OCI-M2 (cell line): ENCODE results near the gene SMIM30.
A peak's percentile ranks its signal among the peaks of the same experiment; 100 is the strongest.
"Not testable (repeated sequence)": the region's sequence is repeated elsewhere in the genome, so short reads cannot be mapped to it uniquely, and the experiment has no call there.

Source experiments
- DNase-seq: peaks from one replicate; lab custom pipeline; 2025; ENCODE audit not compliant: unreplicated experiment; lab: John Stamatoyannopoulos, UW

Gene SMIM30, protein sequence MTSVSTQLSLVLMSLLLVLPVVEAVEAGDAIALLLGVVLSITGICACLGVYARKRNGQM

DNA sequence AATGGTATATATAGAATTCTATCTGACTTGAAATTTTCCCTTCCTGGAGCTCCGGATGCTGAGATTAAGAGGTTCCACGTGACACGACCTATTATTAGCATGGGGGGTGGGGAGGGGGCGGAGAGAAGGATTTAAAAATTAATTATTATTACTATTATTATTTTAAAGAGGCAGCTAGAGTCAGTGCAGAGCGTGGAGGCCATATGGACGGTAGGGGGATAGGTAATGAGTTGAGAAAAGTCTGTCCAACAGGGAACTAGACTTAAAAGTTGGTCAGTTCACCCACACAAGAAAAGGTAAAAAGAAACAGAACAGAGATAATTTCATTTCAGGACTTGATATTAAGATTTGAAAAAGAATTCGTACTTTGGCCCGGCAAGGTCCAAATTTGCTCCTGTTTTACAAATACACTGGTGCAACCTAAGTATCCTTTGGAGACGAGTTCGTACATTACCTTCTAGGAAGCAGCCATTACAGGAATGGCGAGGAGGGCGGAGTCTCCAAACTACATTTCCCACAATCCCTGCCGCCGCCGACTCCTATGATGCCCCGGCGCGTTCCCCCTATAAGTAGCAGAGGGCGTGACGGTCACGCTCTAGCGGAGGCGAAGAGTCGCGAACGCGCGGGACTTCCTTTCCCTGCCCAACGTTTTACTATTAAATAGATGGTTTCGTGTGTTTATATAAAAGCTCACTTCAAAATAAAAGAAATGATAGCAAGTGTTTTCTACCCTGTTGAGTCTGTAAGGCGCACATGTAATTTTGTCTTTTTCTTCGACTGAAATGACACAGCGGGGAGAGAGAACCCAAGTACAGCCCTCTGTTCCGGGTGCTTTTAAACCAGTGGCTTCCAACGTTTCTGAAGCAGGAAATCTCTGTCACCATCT lies at the start of gene SMIM30:
TSS of gene SMIM30 (minus strand) at position 481 of the 886 bp plus-strand sequence. CDS start 976 bp downstream, outside the sequence.
- DNase-seq = peak; percentile 97

DNA sequence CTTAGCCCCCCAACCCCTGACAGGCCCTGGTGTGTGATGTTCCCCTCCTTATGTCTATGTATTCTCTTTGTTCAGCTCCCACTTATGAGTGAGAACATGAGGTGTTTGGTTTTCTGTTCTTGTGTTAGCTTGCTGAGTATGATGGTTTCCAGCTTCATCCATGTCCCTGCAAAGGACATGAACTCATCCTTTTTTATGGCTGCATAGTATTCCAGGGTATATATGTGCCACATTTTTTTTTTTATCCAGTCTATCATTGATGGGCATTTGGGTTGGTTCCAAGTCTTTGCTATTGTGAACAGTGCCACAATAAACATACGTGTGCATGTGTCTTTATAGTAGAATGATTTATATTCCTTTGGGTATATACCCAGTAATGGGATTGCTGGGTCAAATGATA lies 47.8 kb upstream of the SMIM30 start:
- DNase-seq = not testable (repeated sequence)

DNA sequence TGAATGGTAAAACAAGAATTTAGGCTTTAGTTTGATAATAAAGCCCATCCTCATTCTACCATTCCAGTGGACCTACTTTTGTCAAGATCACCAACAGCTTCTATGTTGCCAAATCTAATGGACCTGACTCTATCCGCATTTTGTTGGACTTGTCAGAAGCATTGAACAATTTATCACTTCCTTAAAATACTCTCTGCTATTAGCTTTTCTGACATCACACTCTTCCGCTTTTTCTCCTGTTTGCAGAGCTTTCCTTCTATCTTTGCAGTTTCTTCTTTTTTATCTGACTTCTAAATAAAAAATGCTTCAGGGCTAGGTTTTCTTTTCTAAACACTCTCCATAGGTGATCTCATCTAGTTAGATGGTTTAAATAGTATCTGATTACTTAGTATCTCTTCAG lies 42.7 kb upstream of the SMIM30 start:
- no peak for DNase-seq

DNA sequence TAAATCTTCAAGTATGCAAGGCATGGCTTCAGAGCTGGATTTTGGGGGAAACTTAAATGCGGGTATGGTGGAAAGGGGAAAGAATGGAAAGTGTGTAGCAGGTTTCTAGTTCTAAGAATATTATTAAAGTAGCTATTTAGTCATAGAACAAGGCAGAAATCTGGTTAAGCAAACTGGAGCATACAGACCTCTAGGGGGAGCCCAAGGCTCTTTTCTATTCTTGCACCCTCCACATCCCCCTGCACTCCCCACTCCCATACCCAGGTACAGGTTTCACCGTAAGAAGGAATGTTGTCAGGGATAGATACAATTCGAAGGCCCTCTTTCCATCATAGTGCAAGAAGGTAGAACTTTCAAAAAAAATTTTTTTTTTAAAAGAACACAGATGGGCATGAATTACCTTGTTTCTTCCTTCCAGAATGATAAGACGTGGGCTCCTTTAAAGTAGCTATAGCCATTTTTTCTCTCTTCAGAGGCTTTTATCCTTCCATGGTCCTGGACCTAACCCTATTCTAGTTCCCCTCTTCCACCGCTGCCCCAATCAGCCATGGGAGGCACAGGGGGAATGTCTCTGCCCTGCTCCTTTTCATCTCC lies 41.5 kb upstream of the SMIM30 start:
- DNase-seq = no peak

DNA sequence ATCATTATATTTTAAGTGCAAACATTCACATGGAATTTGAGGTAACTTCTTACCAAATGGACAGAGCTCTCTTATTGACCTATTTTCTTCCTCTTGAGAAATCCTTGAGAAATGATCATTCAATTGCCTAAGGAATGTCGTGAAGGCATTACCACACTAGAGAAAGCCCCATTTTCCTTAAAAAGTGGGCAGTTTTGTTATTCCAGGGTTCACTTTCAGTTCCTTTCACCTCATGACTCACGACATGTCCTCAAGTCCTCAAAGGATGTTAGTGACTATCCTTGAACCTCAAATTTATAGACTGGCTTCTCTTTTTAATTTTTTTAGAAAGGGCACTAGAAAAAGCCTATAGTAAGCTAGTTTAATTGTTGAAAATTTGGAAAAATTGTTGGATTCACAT lies 40.4 kb upstream of the SMIM30 start:
- no peak for DNase-seq

DNA sequence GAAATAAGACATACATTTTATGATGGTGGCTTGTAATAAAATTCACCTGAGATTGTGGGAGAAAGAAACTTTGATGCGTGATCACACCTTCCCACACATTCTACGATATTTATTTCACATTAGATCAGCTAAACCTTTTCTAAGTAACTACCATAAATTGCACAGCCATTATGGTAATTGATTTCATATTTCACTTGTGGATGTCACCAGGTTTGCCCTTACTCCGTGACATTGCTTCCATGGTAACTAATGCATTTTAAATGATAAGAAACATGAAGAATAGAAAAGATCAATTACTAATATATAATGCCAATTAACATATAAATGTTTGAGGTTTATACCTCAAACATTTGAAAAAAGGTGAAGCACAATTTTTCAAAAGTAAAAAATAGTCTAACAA lies 35.8 kb upstream of the SMIM30 start:
- DNase-seq = no peak

DNA sequence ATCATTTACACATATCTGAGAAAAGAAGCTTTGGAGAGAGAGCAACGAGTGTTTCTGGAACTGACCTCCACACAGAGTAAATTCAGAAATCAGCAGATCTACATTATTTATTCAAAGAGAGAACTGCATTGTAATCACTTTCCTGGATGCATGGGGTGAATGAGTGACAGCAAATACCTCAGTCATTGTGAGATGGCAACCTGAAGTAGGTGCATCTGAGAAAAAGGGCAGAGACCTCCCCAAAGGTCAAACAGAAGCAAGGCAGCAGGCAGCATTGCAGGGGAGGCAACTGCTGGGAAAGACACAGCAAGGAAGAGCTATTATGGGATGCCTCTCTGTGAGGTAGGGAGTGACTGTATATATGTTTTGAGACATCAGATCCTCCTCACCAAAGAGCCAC lies 26.5 kb upstream of the SMIM30 start:
- no peak for DNase-seq

DNA sequence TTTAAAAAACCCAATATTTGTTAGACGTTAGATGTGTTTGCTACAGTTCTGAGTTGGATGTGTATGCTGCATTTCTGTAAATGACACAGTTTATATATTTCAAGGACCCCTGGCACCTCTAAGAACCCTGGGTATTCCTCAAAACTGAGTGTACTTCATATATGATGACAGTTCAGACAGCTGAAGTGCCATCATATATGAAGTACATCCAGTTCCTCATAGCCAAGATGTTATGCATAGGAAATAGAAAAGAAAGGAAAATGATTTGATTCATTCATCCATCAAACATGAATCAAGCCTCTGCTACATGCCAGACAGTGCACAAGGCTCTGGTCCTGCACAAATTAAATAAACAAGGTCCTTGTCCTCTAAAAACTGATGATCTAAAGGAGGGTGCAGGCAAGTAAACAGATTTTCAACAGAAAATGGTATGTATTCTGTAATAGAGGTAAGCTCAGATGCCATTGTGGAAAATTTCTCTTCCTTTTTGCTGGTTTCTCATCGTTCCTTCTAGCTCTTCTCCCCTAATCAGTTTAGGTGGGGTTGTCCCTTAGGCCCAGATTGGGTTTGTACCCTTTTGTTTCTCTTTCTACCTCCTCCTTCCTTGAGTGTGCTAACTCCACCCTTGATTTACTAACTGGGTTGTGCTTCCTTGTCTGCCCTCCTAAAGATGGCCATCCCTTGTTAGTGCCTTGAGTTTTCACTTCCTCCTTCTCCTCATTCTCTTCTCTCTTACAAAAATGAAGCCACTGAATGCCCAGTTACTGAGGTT lies 25.3 kb upstream of the SMIM30 start:
- DNase-seq = no peak

DNA sequence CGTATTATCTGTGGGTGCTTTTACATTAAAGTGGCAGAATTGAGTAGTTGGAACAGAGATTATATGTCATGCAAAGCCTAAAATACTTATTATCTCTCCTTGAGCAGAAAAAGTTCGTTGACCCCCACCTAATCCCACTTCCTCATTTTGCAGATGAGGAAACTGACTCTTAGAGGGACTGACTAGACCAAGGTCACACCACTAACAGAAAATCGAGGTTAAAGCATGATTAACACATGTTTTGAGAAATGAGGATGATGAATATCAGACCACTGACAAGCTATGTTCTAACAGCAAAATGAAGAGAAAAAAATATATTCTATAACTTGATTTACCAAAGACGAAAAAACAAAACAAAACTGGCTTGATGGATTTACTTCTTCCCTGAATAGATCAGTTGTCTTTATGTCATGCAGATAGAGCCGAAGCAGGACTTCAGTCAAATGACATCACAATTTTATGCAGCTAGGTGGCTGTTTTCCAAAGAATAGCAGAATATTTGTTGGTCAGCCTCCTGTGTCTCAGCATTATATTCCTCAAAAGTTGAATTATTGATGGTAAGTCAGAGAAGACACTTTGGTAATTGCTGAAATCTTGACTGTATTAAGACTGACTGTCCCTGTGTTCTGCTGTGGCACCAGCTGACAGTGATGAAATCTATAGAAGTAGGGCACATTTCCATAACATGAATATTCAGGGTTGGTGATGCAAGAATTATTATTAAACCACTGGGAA lies 24.2 kb upstream of the SMIM30 start:
- DNase-seq = peak; percentile 74

DNA sequence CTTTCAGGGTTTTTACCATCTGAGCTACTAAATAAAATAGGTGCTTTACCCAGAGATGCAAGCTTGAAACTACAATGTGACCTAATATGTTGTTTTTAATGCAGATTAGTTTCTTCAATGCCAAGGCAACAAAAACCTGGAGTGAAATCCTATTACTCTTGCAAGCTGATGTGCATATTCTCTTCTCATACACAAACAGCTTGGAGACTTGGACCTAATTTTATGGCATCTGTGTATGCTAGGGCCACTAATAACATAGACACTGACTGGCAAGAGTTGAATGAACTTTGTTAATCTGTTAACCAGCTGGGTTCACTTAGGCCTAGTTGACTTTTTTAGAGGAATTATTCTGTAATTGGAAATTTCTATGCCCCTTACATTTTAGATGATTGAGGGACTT lies 23.4 kb upstream of the SMIM30 start:
- no peak for DNase-seq

DNA sequence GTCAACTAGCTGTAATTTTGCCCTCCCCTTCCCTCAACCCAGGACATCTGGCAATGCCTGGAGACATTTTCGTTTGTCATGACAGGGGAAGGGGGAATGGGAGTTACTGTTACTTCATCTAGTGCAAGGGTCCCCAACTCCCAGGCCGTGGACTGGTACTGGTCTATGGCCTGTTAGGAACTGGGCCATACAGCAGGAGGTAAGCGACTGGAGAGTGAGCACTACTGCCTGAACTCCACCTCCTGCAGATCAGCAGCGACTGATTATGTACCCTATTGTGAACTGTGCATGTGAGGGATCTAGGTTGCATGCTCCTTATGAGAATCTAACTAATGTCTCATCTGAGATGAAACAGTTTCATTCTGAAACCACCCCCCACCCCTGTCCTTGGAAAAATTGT lies 22.6 kb upstream of the SMIM30 start:
- no peak for DNase-seq

DNA sequence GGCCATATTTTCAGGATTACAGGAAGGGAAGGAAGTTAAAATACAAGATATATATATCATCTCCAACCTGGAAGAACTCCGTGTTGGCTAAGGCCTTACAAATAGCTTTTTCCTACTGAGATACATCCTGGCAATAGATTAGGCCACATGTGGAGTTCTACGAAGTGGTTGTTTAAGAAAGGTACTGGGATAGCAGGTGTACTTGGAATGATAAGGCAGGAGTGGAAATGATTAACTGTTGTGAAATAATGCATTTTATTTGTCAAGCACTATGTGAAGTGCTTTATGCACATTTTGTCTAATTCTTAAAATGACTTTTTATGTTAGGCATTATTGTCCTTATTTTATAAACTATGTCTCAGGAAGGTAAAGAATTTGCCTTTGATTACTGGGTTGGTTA lies 18.9 kb upstream of the SMIM30 start:
- DNase-seq = no peak

DNA sequence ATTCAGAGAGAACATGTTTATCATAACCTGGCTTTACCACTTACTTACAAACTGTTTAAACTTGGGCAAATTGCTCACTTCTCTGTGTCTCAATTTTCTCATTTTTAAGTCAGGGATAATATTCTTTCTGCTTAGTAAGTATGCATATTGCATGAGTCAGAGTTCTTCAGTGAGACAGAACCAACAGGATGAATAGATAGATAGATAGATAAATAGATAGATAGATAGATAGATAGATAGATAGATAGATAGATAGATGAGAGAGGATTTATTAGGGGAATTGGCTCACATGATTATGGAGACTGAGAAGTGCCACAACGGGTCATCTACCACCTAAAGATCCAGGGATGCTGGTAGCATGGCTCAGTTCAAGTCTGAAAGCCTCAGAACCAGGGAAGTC lies 15.7 kb upstream of the SMIM30 start:
- DNase-seq = no peak

DNA sequence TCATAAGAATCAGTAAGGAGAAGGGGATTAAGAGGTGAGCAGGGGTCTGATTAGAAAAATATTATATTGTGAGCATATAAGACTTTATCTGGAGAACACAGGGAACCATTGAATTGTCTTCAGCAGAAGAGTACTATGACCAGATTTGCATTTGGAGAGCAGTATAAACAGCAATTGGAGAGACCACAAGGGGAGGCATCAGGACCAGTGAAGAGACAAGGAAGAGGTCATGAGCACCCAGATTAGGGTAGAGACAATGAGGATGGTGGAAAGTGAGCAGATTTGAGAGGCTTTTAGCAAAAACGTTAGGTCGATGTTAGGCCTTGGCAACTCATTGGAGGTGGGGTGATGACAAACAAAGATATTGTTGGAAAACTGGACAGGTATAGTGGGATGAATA lies 13.0 kb upstream of the SMIM30 start:
- no peak for DNase-seq

DNA sequence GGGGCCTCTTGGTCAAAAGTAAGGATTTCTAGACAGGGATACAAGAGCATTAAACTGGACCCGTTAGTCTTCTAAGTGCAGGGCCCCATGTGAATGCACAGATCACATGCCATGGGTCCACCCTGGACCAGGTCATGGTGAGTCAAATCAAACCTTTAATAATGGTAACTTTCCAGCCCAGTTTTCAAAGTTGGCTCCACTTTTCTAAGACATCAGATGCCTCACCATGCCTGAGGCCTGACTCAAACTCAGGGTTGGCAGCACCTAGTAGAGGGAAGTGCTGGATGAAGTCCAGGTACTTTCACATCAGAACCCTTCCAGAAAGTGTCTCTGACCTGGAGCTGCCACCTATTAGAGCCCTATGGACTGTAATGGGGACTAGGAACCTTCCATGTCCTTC lies 9.7 kb upstream of the SMIM30 start:
- no peak for DNase-seq

DNA sequence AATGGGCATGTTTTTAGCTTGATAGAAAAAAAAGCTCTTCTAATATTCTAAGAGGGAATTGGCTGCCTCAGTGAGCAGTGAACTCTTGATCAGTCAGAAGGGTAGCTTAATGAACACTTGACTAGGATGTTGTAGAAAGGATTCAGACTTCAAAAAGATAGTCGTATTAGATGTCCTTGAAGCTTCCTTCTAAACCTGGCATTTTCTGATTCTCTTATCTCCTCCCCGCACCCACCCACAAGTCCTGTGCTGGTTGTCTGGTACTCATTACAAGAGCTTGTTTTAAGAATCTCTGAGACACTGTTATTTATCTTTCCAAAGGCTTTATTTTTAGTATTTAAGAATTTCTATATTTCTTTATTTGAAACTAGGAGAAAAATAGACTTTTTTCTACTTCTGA lies 7.4 kb upstream of the SMIM30 start:
- no peak for DNase-seq

DNA sequence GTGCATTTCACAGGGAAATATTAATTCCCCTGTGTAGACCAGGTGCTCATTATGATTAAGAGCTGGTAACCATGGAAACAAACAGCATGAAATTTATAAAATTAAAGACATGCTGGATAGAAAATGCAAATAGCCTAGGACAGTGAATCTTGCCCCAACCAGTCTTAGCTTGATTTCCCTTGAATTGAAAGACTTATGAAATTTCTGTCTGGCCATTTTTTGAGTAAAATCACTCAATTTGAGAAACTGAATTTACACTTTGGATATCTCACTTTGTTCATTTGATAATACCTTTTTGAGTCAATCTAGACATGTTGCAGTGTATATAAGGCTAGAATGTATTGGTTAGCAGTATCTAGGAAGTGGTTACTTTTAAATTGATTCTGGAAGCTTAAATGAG lies 4.4 kb upstream of the SMIM30 start:
- DNase-seq = no peak

DNA sequence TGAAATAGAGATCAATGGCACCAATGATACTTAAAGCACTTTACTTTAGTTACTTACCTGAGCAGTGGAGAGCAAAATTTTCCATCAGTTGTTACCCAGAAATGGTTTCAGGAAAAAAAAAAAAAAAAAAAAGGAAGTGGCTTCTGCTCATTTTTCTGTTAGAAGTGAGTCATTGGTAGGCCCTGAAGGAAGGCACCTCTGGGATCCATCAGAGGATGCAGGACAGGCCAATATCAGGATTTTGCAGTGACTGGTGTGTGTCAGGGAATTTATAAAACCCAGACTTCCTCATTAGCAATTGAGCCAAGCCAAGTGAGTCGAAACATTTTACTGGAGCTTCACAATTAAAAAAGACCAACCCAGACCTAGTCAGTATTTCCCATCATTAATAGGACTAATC lies 2.3 kb upstream of the SMIM30 start:
- DNase-seq = no peak

DNA sequence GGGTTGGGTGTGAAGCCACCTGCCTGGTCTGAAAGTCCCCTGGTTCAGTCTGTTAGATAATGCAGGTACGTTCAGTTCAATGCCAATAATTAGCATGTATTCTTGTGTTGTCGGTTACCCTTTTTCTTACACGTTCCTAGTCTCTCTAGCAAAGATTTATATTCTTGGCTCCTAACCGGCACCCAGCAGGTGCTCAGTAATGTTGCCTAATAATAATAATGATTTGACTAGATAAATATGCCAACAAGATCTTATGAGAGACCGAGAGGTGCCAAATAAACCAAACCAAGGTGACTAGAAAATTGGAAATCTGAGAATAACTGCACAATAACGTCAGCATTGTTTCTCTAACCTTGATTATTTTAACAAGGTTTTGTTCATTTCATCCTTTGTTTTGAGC lies 1.1 kb upstream of the SMIM30 start:
- DNase-seq = no peak

DNA sequence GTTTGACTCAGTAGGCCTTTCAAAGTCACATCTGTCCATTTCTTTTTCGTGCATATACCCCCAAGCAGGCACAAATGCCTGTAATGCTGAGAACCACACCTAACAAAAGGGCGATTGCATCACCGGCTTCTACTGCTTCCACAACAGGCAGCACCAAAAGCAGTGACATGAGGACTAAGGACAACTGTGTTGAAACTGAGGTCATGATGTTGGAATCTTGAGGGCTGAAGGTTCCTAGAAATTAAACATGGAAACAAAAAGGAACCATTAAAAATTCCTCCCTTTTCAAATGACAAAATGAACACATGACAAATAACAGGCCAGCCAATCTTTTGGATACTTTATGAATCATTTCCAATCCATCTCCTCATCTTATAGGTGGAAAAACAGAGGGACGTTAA lies 980 bp downstream of the SMIM30 start:
- DNase-seq = not testable (repeated sequence)

DNA sequence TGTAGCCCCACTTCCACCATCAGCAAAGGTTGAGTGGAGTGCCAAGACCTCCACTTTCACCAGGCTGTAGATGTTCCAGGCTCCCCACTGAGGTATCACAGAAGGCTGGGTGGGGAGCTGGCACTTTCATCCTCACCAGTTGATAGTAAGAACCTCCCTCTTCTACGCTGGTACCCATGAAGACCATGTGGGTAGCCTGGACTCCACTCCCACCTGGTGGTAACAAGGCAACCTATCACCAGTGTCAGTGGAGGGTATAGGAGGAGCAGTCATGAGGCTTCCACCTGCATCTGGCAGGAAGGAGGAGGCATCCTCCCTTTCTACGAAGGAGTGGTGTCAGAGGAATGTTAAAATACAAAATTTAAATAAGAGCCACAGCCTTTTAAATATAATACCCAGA lies 4.4 kb downstream of the SMIM30 start:
- no peak for DNase-seq
